Endodermal cell (in vitro differentiated cells): ENCODE measurements around the gene SMIM21. TPM values are rescaled to one million over a fixed set of nuclear protein-coding genes. Genes with fewer than 3 reads are reported as not detected.

Source experiments
- DNase-seq: peaks from one replicate; pipeline ENCODE4 v3.0.0-alpha.2; 2017
- H3K27ac ChIP-seq: 2 replicates; pipeline ENCODE4 v1.5.1; 2013; ENCODE audit warnings: mild to moderate bottlenecking, low read depth, low read length, moderate library complexity
- H3K27me3 ChIP-seq: 2 replicates; pipeline ENCODE4 v1.6.1; 2013; ENCODE audit warnings: mild to moderate bottlenecking, low read length, moderate library complexity; ENCODE audit not compliant: insufficient read depth, control insufficient read depth, poor library complexity, severe bottlenecking
- H3K36me3 ChIP-seq: 2 replicates; pipeline ENCODE4 v1.7.0; 2013; ENCODE audit warnings: mild to moderate bottlenecking, low read length, moderate library complexity; ENCODE audit not compliant: control insufficient read depth, insufficient read depth
- H3K4me1 ChIP-seq: one replicate; pipeline ENCODE4 v1.7.0; 2013; ENCODE audit warnings: low read length; ENCODE audit not compliant: control insufficient read depth, insufficient read depth
- H3K4me3 ChIP-seq: 2 replicates; pipeline ENCODE4 v1.5.1; 2013; ENCODE audit warnings: mild to moderate bottlenecking, low read length, moderate library complexity
- H3K9ac ChIP-seq: 2 replicates; pipeline ENCODE4 v1.6.1; 2013; ENCODE audit warnings: mild to moderate bottlenecking, low read length, moderate library complexity; ENCODE audit not compliant: poor library complexity, severe bottlenecking; ENCODE audit errors: extremely low read depth
- H3K9me3 ChIP-seq: 2 replicates; pipeline ENCODE4 v1.6.1; 2013; ENCODE audit warnings: mild to moderate bottlenecking, low read length, moderate library complexity; ENCODE audit not compliant: control insufficient read depth
- H3K27ac Mint-ChIP-seq: 2 replicates; pipeline ENCODE4 v1.8.0; 2020; ENCODE audit warnings: mixed read lengths
- H3K27me3 Mint-ChIP-seq: 2 replicates; pipeline ENCODE4 v1.8.0; 2021; ENCODE audit warnings: mild to moderate bottlenecking, mixed read lengths; ENCODE audit not compliant: insufficient read depth
- H3K36me3 Mint-ChIP-seq: 2 replicates; pipeline ENCODE4 v1.8.0; 2020; ENCODE audit warnings: low read depth, mixed read lengths
- H3K4me1 Mint-ChIP-seq: 2 replicates; pipeline ENCODE4 v1.8.0; 2020; ENCODE audit warnings: mixed read lengths
- H3K4me3 Mint-ChIP-seq: 2 replicates; pipeline ENCODE4 v1.8.0; 2020; ENCODE audit warnings: mild to moderate bottlenecking, moderate library complexity, mixed read lengths
- H3K9me3 Mint-ChIP-seq: 2 replicates; pipeline ENCODE4 v1.8.0; 2020; ENCODE audit warnings: mild to moderate bottlenecking, mixed read lengths
- WGBS, 2 experiments: methylation state at CpG; one replicate each; pipeline versions ENCODE4 v1.1.5 to v1.1.7; 2013; ENCODE audit warnings: missing lambda C conversion rate in 2 of 2, mixed read lengths in 1 of 2; ENCODE audit not compliant: insufficient coverage in 1 of 2, insufficient read length in 1 of 2; 5-methylcytosine and 5-hydroxymethylcytosine counted together
- total RNA-seq, 2 donors: library from RNA; stranded (reverse); fragmentation: NEBNext Ultra II Directional in 1 of 2; extraction: Animal tissue kit (Norgen Biotek cat#: 25700) in 1 of 2; gene quantifications; 2 replicates in 1 of 2; 3 replicates in 1 of 2; pipeline ENCODE4 v1.2.1, GENCODE V29; 2021
- TF ChIP-seq, protein P1 (sequence below): fragments of 200-600 bp; sonication (generic); conservative IDR thresholded peaks from 2 replicates; pipeline ENCODE4 v1.5.0; 2021; ENCODE audit warnings: antibody characterized with exemption, mild to moderate bottlenecking

SMIM21 gene
- total RNA-seq, 2 donors from 2014 or later, result not detected

DNA sequence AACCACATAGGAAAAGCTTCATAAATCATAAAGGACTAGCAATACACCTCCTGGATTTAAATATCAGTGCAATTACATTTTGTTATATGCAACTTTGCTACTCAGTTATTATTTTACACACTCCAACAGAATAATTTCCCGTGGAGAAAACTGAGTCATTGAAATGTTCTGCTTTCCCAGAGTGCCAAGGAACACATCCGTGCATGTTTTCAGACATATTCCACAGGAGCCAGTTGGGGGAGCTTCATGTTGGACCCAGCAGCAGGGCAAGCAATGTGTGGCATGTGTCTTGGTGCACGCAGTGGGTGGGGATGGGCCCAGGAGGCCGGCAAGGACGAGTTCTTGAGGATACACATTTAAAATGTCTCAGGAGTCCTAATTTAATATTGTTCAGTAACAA, 14.4 kb upstream of the SMIM21 start:
- Mint-ChIP-seq H3K27me3 (peaks cover 9% of the 10 kb centered on the region), H3K4me1 (no peaks in the 10 kb centered on the region), H3K9me3 (no peaks in the 10 kb centered on the region), H3K27ac (no peak overlapping the region), H3K36me3 (no peaks in the 10 kb centered on the region), H3K4me3 (no peak overlapping the region)
- Histone ChIP-seq H3K9ac (no peak overlapping the region), H3K4me3 (no peak overlapping the region), H3K36me3 (no peaks in the 10 kb centered on the region), H3K27me3 (no peaks in the 10 kb centered on the region), H3K9me3 (no peaks in the 10 kb centered on the region), H3K27ac (no peak overlapping the region), H3K4me1 (no peaks in the 10 kb centered on the region)
- TF ChIP-seq, protein P1, sequence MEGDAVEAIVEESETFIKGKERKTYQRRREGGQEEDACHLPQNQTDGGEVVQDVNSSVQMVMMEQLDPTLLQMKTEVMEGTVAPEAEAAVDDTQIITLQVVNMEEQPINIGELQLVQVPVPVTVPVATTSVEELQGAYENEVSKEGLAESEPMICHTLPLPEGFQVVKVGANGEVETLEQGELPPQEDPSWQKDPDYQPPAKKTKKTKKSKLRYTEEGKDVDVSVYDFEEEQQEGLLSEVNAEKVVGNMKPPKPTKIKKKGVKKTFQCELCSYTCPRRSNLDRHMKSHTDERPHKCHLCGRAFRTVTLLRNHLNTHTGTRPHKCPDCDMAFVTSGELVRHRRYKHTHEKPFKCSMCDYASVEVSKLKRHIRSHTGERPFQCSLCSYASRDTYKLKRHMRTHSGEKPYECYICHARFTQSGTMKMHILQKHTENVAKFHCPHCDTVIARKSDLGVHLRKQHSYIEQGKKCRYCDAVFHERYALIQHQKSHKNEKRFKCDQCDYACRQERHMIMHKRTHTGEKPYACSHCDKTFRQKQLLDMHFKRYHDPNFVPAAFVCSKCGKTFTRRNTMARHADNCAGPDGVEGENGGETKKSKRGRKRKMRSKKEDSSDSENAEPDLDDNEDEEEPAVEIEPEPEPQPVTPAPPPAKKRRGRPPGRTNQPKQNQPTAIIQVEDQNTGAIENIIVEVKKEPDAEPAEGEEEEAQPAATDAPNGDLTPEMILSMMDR, result no peak
- DNase-seq, result no peak
- WGBS, 2 experiments, result 88 to 93% methylated on average over 2 to 5 of the region's 5 CpGs

DNA sequence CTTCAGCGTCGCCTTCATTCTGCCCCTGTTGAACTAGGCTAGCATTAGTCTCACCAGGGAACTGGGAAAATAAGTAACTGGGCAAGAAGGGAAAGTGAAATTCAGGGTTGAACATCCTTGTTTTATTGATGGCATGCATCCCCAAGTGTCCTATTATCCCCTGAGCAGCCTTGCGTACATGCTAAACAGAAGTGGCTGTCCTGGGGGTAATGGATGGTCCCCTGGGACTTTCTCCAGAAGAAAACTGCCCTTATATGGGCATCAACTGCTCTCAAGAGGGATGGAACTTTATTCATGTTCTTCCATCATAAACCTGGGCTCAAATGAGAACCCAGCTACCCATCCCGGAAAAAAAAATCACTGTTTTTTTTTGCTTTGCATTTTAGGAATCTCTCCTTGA, 11.8 kb upstream of the SMIM21 start:
- Histone ChIP-seq H3K4me3 (no peak overlapping the region), H3K9ac (no peak overlapping the region), H3K27me3 (no peaks in the 10 kb centered on the region), H3K4me1 (no peaks in the 10 kb centered on the region), H3K36me3 (no peaks in the 10 kb centered on the region), H3K27ac (no peak overlapping the region), H3K9me3 (no peaks in the 10 kb centered on the region)
- Mint-ChIP-seq H3K4me3 (no peak overlapping the region), H3K9me3 (no peaks in the 10 kb centered on the region), H3K4me1 (no peaks in the 10 kb centered on the region), H3K27me3 (peaks cover 9% of the 10 kb centered on the region), H3K36me3 (no peaks in the 10 kb centered on the region), H3K27ac (no peak overlapping the region)
- TF ChIP-seq, protein P1, result no peak
- 95 to 100% methylated on average over 3 to 4 of the region's 4 CpGs for WGBS, 2 experiments
- no peak for DNase-seq

DNA sequence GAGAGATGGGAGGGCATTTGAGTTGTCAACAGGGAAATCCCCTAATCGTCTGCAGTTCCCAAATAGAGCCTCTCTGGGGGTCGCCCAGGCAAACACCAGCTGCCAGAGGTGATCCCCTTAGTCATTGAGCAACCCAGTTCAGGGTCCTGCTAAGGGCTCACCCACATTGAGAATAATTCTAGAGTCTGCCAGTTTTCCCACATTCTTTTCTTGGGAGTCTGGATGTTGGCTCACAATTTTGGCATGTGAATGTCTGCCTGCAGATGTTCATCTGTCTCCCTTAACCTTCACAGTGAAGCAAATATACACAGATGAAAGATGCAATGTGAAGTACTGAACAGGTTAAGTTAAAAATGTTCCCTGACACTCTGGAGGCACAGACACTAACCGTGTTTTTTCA, 11.4 kb upstream of the SMIM21 start:
- Mint-ChIP-seq H3K4me1 (no peaks in the 10 kb centered on the region), H3K27ac (no peak overlapping the region), H3K9me3 (no peaks in the 10 kb centered on the region), H3K27me3 (peaks cover 9% of the 10 kb centered on the region), H3K4me3 (no peak overlapping the region), H3K36me3 (no peaks in the 10 kb centered on the region)
- H3K27me3 ChIP-seq, result no peaks in the 10 kb centered on the region
- TF ChIP-seq, protein P1, result no peak
- no peak overlapping the region for H3K4me3 ChIP-seq
- DNase-seq, result no peak
- H3K36me3 ChIP-seq, result no peaks in the 10 kb centered on the region
- no peaks in the 10 kb centered on the region for H3K9me3 ChIP-seq
- H3K4me1 ChIP-seq, result no peaks in the 10 kb centered on the region
- H3K9ac ChIP-seq, result no peak overlapping the region
- H3K27ac ChIP-seq, result no peak overlapping the region
- 87 to 89% methylated on average over 3 of the region's 3 CpGs for WGBS, 2 experiments
